Fibroblast of lung (primary cell): ENCODE results near the gene SLC13A3.

Experiments
- CTCF ChIP-seq, 2 donors: IDR thresholded peaks in 1 of 2; conservative IDR thresholded peaks in 1 of 2; 1 replicate in 1 of 2; 2 replicates in 1 of 2; pipeline ENCODE4 v1.5.1; 2011 to 2012; ENCODE audit warnings: low read length in 2 of 2, control low read depth in 1 of 2, inconsistent platforms in 1 of 2, low read depth in 1 of 2, mild to moderate bottlenecking in 1 of 2
- EZH2 ChIP-seq: IDR thresholded peaks from 2 replicates; pipeline ENCODE4 v1.5.1; 2012; ENCODE audit warnings: low read length, control low read depth, mild to moderate bottlenecking; ENCODE audit errors: missing control alignments

- TF ChIP-seq CTCF (conservative IDR thresholded peaks at IDR 0.05 in 1 of 2, IDR thresholded peaks at IDR 0.05 in 1 of 2; ENCODE audit: low read depth in 1 of 2, low read length in 2 of 2) = no peak
- no peak for TF ChIP-seq EZH2
Measured at GRCh38 chr20:46626758-46627157, 24.5 kb downstream of the SLC13A3 start.
